ENCODE data around the gene FUS.

The FUS gene

DNA sequence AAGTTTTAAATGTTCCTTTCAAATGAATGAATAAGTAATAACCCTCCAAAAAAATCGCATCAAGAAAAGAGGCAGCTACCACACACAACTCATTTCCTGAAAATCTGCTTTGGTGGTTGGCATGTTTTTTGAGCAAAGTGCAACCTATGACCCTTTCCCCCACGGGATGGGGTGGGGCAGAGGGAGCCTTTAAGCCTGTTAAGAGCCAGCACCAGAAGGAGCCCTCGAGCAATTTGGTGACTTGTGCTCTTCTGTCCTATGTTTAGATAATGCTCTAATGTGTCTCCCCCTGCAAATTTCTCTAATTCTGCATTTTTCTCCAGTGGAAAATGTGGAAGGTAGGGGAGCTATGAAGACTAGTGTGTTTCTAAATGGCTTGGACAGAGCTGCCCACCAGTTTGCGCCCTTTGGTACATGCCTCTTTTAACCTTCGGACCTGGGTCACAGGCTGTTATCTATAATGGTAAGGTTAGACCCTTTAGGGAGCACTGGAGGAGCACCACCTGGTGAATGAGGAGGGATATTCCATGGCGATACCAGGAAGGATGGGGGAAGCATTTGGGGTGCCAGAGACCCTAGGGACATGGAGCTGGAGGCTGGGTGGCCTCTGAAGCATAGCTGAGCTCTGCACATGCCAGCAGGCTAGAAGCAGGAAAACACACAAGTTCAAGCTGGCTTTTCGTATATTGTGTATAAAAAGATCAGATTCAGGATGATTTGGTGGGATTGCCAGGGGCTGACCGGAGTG, 21.1 kb downstream of the FUS start:
- in situ Hi-C loops (cut with HindIII; ENCODE audit: low sequenced_read_pairs) = no loop called here

DNA sequence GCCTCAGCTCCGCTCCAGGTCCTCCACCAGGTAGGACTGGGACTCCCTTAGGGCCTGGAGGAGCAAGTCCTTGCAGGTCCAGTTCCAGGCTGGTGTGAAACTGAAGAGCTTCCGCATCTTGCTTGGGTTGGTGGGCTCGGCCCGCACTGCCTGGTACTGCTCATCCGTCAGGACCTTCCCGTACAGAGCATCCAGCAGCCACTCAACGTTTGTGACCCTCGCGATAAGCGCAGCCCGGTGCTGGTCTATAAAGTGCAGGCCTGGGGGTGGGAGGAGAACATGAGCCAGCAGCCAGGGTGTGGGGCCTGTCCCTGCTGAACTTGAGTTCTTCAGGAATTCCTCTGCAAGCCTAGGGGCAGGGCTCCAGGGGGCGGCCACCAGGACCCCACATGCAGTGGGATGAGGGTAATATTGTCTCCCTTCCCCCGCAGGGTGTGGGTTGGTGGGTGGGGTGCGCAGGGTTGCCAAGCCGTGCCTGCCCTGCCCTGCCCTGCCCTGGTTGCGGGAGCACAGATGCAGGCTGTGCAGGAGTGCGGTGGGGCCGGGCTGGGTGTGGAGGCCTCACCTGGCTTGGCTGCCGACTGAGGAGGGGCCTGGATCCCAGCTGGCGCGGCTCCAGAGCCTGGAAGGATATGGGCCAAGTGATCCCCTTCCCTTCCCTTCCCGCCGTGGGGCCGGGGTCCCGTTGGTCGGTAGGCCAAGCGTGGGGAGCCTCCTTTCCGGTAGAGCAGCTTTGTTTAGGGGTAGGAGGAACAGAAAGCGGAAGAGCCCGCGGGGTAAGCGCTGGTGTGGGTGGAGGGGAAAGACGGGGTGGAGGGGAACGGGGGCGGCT, 21.9 kb downstream of the FUS start:
- in situ Hi-C loops (cut with HindIII; ENCODE audit: low sequenced_read_pairs) = no loop called here

DNA sequence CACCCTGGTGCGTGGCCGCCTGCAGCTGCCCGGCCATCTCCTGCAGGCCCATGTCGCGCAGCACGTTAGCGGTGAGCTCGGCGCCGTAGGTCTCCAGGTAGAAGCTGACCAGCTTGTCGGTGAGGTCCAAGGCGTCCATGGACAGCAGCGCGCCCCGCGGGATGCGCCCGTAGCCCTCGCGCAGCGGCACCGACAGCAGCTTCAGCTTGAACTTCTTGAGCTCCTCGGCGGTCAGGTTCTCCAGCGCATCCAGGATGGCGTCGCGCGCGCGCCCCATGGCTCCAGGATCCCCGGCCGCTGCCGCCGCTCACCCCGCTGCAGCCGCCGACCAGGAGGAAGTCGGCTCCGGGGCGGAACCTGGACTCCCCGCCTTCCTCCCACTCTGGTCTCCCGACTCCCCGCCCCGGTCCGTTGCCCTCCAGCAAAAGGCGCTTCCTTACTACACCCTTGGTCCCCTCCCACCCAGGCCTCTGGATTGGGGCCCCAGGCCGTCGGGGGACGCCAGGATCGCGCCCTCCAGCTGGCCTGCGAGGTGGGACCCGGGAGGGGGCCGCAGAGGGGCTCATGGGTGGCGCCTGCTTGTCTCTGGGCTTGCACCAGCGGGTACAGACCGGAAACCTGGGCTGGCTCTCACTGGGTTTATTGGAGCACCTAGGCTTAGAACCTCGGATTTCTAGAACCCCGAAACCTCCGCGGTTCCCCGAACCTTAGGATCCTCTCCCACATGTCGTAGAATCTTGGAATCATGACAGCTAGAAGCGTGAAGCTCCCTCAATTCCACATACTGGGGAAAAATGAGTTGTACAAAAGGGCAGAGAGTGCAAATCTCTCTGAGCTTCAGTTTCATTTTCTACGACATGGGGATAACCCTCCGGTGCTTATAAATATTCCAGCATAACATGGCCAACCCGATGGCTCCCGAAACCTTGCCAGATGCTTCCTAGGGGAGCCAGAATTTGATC, 22.8 kb downstream of the FUS start, which contains the start of gene PYCARD:
Gene PYCARD, minus strand, starts transcription at position 347 of the 962 bp plus-strand sequence. Its CDS starts 70 bp downstream, at position 277.
- in situ Hi-C loops (cut with HindIII; ENCODE audit: low sequenced_read_pairs) = no loop called here

DNA sequence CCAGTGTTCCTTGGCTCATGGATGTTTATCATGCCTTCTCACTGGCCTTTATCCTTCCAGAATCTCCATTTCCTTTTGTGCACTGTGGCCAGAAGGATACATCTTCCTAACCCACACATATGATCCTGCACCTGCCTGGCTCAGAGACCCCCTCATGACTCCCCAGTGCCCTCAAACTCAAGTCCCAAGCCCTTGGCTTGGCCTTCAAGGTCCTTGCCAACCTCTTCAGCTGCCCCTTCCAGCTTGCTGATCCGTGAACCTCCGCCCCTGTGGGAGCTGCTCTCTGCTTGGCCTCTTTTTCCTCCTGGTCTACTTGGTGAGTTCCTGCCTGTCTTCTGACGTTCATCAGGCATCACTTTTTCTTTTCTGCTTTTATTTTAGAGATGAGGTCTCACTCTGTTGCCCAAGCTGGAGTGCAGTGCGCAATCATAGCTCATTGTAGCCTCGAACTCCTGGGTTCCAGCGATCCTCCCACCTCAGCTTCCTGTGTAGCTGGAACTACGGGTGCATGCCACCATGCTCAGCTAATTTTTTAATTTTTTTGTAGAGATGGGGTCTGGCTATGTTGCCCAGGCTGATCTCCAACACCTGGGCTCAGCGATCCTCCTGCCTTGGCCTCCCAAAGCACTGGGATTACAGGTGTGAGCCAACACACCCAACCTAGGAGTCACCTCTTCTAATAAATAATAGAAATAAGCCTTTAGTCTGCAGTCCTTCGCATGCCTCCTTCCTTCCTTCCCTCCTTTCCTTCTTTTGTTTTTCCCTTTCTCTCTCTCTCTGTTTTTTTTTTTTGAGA, 25.1 kb downstream of the FUS start:
- in situ Hi-C loops (cut with HindIII; ENCODE audit: low sequenced_read_pairs) = no loop called here

DNA sequence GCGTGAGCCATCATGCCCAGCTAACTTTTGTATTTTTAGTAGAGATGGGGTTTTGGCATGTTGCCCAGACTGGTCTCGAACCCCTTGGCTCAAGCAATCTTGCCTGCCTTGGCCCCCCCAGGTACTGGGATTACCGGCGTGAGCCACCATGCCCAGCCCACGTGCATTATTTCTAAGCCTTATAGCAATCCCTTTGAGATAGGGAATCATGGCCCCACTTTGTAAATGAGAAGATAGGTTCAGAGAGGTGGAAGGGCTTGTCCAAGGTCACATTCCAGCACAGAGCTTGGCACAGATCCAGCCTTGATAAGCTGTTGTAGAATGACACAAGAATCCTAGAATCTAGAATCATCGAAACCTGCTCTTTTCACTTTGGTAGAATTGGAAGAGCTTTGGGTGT, 26.8 kb downstream of the FUS start:
- in situ Hi-C loops (cut with HindIII; ENCODE audit: low sequenced_read_pairs) = no loop called here

DNA sequence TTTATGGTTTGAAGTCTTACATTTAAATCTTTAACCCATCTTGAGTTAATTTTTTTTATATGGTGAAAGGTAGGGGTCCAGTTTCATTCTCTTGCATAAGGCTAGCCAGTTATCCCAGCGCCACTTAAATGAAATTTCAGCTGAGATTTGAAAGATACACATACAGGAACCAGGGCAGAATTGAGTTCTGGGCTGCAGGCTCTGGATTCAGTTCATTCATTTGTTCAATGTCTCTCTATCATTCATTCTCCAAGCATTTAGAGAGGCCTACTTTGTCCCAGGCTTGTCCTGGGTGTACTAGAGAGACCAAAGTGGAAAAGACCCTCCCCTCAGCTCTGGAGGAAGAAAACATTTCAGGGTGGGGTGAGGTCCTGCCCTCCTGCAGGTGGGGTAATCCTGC, 33.4 kb downstream of the FUS start:
- in situ Hi-C loops (cut with HindIII; ENCODE audit: low sequenced_read_pairs) = no loop called here

DNA sequence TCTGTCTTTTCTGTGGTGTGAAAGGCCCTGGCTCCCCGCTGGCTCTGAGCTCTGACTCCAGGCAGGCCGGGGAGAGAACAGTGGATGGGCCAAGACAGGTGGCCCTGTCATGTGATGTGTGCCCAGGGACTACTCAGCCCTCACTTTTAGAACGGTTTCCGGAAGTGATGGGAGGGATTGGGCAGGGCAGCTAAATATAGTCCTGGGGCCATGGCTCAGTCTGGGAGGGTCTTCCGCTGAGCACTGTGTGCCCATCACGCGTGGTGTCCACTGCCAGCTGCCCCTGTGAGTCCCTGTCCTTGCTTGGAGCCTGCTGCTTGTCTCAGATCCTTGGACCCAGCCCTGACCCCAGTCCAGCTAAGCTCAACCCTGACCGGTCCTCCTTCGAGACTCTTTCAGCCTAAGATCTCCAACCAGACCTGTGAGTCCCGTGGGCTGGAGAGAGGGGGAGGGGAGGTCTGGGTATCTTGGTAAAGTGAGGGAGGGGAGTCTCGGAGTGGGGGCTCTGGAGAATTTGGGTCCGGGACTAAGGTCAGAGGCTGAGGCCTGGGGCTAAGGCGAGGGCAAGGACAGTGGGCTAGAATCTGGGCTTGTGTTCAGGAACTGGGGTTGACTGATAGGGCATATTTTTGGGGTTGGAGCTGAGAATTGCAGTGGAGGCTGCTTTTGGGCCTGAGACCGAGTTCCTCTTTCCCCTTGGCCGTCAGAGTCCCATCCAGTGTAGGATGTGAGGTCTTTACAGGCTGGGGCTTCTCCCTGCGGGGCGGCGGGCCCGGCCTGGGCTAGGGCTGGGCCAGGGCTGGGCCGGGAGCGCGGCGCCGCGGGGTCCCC, 34.2 kb downstream of the FUS start, which contains the start of gene TRIM72:
Gene TRIM72, plus strand, starts transcription at position 243 of the 831 bp plus-strand sequence. CDS start 620 bp downstream, outside the sequence.
- in situ Hi-C loops (cut with HindIII; ENCODE audit: low sequenced_read_pairs) = no loop called here

DNA sequence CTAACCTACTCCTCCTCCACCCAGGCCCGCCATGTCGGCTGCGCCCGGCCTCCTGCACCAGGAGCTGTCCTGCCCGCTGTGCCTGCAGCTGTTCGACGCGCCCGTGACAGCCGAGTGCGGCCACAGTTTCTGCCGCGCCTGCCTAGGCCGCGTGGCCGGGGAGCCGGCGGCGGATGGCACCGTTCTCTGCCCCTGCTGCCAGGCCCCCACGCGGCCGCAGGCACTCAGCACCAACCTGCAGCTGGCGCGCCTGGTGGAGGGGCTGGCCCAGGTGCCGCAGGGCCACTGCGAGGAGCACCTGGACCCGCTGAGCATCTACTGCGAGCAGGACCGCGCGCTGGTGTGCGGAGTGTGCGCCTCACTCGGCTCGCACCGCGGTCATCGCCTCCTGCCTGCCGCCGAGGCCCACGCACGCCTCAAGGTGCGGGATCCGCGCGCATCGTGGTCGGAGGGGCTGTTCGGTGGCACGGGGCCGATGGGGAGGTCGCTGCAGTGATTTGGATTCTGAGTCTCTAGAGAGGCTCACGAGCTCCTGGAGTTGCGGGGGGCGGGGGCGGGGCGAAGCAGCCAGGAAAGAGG, 34.9 kb downstream of the FUS start:
- in situ Hi-C loops (cut with HindIII; ENCODE audit: low sequenced_read_pairs) = no loop called here

DNA sequence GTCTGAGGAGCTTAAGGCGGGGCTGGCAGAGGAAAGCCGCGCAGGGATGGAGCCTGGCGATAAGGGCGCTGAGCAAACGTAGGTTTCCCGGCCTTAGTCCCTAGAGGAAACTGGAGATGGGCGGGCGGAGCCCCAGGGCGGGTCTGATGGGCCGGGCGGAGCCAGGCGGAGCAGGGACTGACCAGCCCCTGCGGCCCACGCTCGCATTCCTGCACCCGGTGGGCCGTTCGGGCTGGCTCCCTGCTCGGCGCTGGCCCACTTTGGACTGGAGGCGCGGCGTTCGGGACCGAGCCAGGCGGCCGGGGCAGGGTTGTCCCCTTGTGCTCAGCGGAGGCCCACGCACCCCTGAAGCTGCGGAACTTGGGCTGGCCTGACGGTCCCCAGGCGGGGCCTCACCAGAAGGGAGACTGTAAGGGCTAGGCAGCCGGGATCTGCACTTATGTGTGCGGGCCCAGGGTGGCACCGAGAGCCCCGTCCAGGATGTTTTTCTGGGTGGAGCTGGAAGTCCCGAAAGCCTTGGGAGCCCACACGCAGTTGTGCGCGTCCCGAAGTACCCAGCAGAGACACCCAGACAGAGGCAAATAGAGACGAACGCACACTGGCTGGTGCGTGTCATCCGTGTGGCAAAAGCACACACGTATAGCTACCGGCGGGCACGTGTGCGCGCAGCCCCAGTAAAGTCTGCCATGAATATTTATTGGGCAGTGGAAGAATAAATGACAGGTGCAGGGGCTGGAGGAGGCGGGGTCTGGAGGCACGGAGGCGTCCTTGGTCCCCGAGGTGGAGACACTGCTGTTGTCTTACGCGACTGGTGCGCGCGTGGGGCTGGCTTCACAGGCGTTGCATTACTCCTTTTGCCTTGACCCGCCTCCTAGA, 35.6 kb downstream of the FUS start:
- in situ Hi-C loops (cut with HindIII; ENCODE audit: low sequenced_read_pairs) = no loop called here

DNA sequence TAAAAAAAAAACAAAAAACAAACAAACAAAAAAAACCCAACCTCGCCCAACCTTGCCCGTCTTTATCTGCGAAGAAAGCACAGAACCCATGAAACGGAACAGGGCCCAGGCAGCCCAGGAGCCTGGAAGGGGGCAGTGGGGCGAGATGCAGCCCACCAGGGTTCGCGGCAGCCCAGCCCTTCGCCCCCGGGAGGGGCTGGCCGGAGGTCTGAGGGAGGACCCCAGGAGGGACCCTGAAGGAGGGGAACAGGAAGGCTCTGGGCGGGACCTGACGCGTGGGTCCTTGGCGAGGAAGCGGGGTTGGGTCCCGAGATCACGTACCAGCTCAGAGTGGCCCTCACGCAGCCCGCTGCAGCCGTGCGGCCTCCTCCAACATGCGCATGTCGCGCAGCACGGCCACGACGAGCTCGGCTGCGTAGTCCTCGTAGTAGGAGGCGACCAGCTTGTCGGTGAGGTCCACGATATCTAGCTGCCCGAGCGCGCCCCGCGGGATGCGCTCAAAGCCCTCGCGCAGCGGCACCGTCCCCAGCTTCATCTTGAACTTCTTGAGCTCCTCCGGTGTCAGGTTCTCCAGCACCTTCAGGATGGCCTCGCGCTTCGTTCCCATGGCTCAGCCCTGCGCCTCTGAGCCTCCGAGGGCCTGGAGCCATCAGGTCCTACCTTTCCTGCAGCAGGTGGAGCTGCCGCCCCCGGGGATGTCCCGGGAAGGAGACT, 36.6 kb downstream of the FUS start, which contains the start of gene PYDC1:
Gene PYDC1, minus strand, starts transcription at position 714 of the 714 bp plus-strand sequence. Its CDS starts 107 bp downstream, at position 607.
- in situ Hi-C loops (cut with HindIII; ENCODE audit: low sequenced_read_pairs) = no loop called here

DNA sequence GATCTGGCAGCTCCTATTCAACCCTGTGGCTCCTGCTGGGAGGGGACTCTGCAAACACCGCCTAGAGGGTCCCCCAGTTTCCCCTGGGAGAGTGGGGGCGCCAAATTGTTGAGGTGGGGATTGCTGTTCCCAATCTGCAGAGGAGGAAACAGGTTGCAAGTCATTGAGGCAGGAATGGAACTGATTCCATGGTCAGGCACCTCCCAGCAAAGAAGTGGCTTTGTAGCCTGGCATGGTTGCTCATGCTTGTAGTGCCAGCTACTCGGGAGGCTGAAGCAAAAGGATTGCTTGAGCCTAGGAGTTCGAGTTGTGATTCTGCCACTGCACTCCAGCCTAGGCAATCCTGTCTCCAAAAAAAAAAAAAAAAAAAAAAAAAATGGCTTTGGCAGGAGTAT, 37.2 kb downstream of the FUS start:
- in situ Hi-C loops (cut with HindIII; ENCODE audit: low sequenced_read_pairs) = no loop called here

DNA sequence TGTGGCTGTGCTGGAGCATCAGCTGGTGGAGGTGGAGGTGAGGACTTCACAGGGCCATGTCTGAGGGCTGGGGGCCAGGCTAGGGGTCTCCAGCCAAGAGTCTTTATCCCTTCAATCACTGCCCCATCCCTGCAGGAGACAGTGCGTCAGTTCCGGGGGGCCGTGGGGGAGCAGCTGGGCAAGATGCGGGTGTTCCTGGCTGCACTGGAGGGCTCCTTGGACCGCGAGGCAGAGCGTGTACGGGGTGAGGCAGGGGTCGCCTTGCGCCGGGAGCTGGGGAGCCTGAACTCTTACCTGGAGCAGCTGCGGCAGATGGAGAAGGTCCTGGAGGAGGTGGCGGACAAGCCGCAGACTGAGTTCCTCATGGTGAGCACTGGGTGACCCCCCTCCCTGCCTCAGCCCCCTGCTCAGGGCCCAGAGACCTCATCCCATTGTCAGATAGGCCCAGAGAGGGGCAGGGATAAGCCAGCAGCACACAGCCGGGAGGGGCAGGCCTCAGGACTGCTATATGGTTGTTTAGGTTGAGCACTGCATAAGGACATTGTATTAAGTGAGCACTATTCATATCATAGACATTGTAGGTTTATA, 39.3 kb downstream of the FUS start:
- in situ Hi-C loops (cut with HindIII; ENCODE audit: low sequenced_read_pairs) = no loop called here

DNA sequence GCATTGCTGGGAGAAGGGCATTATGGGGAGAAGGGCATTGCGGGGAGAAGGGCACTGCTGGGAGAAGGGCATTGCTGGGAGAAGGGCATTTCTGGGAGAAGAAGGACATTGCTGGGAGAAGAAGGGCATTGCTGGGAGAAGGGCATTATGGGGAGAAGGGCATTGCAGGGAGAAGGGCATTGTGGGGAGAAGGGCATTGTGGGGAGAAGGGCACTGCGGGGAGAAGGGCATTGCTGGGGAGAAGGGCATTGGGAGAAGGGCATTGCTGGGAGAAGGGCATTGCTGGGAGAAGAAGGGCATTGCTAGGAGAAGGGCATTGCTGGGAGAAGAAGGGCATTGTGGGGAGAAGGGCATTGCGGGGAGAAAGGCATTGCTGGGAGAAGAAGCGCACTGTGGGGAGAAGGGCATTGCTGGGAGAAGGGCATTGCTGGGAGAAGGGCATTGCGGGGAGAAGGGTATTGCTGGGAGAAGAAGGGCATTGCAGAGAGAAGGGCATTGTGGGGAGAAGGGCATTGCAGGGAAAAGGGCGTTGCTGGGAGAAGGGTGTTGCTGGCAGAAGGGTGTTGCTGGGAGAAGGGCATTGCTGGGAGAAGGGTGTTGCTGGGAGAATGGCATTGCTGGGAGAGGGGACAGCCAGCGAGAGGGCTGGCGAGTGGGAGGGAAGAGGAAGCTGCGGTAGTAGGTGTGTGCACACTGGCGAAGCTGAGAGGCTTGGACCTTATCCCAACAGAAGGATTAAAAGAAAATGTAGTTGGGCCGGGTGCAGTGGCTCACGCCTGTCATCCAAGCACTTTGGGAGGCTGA, 41.6 kb downstream of the FUS start:
- in situ Hi-C loops (cut with HindIII; ENCODE audit: low sequenced_read_pairs) = no loop called here

DNA sequence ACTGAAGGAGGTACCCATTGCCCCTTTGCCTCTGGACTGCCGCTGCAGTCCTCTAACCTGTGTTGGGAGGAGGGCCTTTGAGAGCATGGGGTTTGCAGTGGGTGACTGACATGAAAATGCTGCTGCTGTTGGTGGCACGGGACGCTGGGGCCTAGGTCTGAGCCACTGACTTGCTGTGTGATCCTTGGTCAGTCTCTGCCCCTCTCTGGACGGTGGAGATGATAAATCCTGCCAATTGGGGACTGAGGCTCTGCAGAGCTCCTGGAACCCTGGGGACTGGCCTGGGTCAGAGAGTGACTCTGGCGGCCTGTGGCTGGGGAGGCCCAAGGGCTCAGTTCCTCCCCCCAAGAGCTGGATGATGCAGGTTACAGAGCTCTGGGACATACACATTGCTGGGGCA, 43.1 kb downstream of the FUS start:
- in situ Hi-C loops (cut with HindIII; ENCODE audit: low sequenced_read_pairs) = no loop called here

DNA sequence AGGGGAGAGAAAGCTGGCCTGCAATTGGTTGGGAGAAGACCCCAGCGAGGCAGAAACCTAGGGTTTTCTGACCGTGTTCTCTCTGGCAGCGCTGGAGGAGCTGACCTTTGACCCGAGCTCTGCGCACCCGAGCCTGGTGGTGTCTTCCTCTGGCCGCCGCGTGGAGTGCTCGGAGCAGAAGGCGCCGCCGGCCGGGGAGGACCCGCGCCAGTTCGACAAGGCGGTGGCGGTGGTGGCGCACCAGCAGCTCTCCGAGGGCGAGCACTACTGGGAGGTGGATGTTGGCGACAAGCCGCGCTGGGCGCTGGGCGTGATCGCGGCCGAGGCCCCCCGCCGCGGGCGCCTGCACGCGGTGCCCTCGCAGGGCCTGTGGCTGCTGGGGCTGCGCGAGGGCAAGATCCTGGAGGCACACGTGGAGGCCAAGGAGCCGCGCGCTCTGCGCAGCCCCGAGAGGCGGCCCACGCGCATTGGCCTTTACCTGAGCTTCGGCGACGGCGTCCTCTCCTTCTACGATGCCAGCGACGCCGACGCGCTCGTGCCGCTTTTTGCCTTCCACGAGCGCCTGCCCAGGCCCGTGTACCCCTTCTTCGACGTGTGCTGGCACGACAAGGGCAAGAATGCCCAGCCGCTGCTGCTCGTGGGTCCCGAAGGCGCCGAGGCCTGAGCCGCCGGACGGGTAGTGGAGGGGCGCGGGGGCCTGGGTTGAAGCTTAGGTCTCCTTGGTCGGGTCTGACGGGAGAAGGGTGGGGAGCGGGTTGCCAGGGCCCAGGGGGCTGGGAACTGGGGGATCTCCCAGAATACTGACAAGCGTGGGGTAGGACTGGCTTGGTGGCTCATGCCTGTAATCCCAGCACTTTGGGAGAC, 44.4 kb downstream of the FUS start:
- in situ Hi-C loops (cut with HindIII; ENCODE audit: low sequenced_read_pairs) = no loop called here
